IPS-18c (cell line): ENCODE data around the gene C1orf198.

Source experiments
- H3K4me3 ChIP-seq: 2 replicates; pipeline ENCODE4 v1.7.0; 2013; ENCODE audit warnings: low read depth, mild to moderate bottlenecking, low read length, moderate library complexity; ENCODE audit not compliant: insufficient read depth
- H3K9me3 ChIP-seq: one replicate; pipeline ENCODE4 v1.6.1; 2013; ENCODE audit warnings: mild to moderate bottlenecking, low read length, moderate library complexity; ENCODE audit not compliant: control insufficient read depth, insufficient read depth

Gene C1orf198

DNA sequence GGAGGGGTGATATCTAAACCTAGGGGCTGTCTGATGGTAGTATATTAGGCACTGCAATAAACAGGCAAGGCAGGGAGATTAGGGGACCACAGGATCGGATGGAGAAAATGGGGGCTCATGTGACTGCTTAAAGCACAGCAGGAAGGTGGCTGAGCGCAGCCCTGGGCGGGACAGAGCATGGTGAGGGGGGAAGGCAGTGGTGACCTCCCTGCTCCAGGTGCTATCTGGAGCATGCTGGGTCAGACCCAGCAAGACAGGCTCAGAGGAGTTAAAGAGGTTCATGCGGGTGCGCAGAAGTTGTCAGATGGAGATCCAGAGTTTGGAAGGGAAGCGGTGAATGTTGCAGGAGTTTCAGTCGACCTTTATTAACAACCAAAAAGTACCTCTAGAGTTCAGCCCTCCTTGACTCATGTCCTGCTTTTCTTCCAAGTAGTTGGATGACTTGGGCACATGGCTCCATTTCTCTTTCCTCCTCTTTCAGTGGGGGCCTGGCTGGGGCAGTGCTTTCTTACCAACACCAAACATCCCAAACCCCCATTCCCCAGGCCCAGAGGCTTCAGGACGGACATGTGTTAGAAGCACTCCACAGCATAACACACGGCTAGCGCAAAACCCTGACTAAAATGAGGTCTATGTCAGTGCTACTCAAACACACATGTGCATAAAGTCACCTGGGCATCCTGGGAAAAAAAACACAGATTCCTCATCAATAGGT lies 79.6 kb downstream of the C1orf198 start:
- Histone ChIP-seq H3K4me3 (no peak overlapping the region), H3K9me3 (no peaks in the 10 kb centered on the region)

DNA sequence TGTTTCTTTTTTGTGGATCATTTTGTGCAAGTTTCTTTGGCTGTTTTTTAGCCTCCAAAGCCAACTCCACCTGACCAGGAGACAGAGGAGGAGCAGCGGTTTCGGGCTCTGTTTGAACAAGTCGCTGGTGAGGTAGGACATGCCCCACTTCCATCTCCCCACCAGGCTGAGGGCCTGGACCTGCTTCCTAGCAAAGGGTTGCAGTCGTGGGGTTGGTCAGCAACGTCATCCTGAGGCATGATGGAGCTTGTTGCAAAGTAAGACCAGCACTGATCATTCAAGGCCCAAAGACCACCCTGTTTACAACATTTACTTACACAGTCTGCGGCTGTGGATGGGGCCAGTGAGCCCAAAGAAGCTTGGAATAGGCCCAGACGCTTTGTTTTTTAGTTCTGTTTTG lies 80.8 kb downstream of the C1orf198 start:
- Histone ChIP-seq H3K9me3 (no peaks in the 10 kb centered on the region), H3K4me3 (no peak overlapping the region)
